ENCODE results near the gene BIN1.

BIN1 gene

DNA sequence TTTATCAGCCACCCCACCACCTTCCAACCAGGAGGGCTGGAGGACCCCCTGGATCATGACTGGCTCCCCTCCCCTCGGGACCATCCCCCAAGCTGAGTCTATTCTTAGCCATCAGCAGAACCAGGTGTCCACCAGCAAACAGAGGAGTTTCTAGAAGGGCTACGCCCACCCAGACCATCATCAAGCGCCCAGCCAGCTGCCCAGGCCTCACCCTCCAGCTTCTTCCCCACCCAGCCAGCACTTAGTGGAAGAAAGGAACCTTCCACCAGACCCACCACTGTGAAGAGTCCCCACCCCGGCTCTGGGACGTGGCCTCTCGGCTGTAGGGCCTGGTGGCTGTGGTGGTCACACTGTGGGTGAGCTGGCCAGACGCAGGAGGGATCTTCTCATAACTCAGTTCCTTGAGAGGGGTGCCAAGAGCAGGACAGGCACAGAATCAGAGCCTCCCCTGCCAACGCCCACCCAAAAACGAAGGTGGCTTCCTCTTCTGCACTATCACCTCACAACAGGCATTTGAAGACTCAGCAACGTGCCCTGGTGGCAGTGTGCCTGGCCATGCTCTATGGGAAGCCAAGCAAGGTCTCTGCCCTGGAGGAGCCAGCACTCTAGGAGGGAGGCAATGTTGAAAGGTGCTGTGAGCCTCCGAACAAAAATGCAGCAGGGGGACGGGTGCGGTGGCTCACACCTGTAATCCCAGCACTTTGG is 19.0 kb downstream of the BIN1 start:
- intact Hi-C loops (cut with micrococcal nuclease): loop anchor here (10.0 kb wide), 1 partner anchor 47 kb away; no protein-coding TSS in a partner anchor
- Mint-ChIP-seq H3K4me3 (no peak overlapping the region), H3K27me3 (peaks cover 49% of the 10 kb centered on the region), H3K4me1 (ENCODE audit: low read depth) (peaks cover 59% of the 10 kb centered on the region), H3K27ac (no peak overlapping the region), H3K36me3 (ENCODE audit: low read depth) (no peaks in the 10 kb centered on the region), H3K9me3 (no peaks in the 10 kb centered on the region)

DNA sequence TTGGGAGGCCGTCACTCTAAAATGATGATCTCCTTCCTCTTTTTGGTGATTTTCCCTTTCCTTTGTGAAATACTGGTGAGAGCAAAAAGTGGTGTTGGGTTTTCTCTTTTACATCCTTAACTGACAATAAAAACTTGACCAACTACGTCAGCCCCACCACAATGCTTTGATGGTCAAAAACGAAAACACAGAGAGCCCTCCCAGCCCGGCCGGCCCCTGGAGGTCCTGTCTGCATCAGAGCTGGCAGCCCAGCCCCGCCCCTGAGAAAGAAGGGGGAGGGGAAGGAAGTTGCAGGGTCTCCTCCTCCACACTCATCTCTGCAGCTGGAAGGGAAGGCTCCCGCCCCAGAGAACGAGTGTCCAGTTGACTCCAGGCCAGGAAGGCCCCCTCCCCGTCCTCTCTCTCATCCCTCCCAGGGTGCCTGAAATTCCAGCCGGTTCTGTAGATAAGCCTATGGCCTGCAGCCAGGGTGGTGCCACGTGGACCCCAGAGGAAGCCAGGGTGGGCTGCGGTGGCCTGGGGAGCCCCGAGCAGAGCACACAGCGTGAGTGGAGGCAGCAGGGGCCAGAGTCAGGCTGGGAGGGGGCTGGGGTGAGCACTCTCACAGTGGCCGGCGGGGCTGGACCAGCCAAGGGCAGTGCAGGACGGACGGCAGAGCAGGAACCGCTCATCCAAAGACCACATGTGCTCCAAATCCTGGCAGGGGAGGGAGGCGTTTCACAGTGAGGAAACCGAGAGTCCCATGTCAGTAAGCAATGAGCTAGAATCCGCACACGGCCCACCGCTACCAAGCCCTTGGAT is 19.8 kb downstream of the BIN1 start:
- Mint-ChIP-seq H3K9me3 (no peaks in the 10 kb centered on the region), H3K27me3 (peaks cover 50% of the 10 kb centered on the region), H3K4me3 (peak overlapping the region; percentile 34), H3K4me1 (ENCODE audit: low read depth) (peaks cover 63% of the 10 kb centered on the region), H3K36me3 (ENCODE audit: low read depth) (no peaks in the 10 kb centered on the region), H3K27ac (peak overlapping the region; percentile 73)
- intact Hi-C loops (cut with micrococcal nuclease): loop anchor here (10.0 kb wide), 1 partner anchor 48 kb away; no protein-coding TSS in a partner anchor

DNA sequence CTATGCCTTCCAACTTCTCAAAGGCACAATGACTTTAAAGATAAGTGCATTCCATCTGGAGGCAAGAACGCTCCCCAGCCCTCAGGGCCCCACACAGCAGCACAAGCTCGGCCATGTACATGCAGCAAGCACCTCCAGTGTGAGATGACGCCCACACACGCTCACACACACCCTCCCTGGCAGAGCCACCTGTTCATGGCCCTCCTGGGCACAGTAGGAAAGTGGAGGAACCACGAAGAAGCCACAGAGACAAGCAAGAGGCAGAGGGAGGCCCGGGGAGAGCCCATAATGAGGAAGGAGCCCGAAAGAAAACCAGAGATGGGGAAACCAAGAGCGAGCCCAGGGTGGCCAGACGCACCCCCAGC is 21.7 kb downstream of the BIN1 start:
- Mint-ChIP-seq H3K27me3 (peaks cover 55% of the 10 kb centered on the region), H3K27ac (peak overlapping the region; percentile 17), H3K9me3 (no peaks in the 10 kb centered on the region), H3K4me1 (ENCODE audit: low read depth) (peaks cover 82% of the 10 kb centered on the region), H3K4me3 (no peak overlapping the region), H3K36me3 (ENCODE audit: low read depth) (no peaks in the 10 kb centered on the region)
- intact Hi-C loops (cut with micrococcal nuclease): loop anchor here (10.0 kb wide), 1 partner anchor 50 kb away; no protein-coding TSS in a partner anchor

DNA sequence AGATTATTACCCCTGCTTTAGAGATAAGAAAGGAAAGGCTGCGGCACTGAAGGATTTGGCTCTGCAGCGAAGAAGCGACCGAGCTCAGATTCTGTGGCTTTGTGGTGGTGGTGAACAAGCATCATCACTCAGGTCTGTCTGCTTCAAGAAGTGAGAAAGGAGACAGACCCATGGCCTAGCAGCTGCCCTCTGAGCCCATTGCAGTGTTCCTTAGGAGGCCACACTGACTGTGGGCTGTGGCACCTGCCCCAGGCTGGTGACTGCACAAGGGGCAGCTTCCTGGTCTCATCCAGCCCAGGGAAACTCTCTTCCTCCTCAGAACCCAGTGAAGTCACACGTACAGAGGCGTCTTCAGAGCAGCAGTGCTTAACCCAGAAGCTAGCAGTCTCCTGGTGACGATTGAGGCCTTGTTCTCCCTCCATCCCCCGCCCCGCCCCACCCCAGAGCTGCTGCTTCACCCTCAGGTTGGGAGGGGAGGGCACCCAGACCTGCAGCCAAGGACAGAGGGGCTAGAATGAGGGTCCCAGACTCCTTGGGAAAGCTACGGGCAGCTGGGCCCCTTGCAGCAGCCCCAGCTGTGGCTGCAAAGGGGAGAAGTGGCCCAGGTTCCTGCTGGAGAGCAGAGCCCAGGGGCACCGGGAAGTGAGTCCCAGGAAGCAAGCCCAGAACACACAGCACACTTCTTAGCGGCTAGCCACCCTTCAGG is 22.2 kb downstream of the BIN1 start:
- Mint-ChIP-seq H3K9me3 (no peaks in the 10 kb centered on the region), H3K4me3 (no peak overlapping the region), H3K36me3 (ENCODE audit: low read depth) (no peaks in the 10 kb centered on the region), H3K27me3 (peaks cover 54% of the 10 kb centered on the region), H3K4me1 (ENCODE audit: low read depth) (peaks cover 87% of the 10 kb centered on the region), H3K27ac (peak overlapping the region; percentile 17)
- intact Hi-C loops (cut with micrococcal nuclease): loop anchor here (10.0 kb wide), 1 partner anchor 50 kb away; no protein-coding TSS in a partner anchor

DNA sequence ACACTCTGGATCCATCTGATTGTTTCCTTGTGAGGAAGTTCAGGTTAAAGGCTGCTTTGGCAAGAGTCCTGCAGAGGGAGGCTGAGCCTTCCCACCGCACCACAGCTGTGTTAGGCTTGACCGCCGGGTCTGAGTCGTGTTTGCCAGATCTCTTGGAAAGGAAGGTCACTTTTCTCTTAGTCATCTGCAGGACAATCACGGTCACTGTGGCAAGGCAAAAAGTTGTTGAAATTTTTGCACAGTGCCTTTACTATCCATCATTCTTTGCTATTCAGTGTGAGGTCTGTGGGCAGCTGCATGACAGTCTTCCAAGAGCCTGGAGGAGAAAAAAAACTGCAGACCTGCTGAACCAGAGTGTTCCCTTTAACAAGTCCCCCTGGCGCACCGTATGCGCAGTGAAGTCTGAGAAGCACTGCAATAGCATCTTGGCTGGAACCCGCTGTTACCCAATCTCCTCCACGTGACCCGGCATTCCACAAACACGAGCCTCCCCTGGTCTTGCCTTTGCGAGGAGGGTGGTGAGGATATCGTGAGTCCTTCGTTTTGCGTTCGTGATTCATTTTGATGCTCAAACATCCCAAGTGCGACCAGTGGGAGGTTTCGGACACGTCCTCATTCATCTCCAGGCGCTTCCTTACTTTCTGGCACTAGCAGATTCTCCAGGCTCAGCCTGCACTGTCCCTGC is 23.0 kb downstream of the BIN1 start:
- H3K36me3 Mint-ChIP-seq (ENCODE audit: low read depth): no peaks in the 10 kb centered on the region
- peaks cover 52% of the 10 kb centered on the region for H3K27me3 Mint-ChIP-seq
- H3K27ac Mint-ChIP-seq: no peak overlapping the region
- H3K9me3 Mint-ChIP-seq: no peaks in the 10 kb centered on the region
- peaks cover 90% of the 10 kb centered on the region for H3K4me1 Mint-ChIP-seq (ENCODE audit: low read depth)
- no peak overlapping the region for H3K4me3 Mint-ChIP-seq
- intact Hi-C loops (cut with micrococcal nuclease): loop anchor here (10.0 kb wide), 1 partner anchor 51 kb away; no protein-coding TSS in a partner anchor

DNA sequence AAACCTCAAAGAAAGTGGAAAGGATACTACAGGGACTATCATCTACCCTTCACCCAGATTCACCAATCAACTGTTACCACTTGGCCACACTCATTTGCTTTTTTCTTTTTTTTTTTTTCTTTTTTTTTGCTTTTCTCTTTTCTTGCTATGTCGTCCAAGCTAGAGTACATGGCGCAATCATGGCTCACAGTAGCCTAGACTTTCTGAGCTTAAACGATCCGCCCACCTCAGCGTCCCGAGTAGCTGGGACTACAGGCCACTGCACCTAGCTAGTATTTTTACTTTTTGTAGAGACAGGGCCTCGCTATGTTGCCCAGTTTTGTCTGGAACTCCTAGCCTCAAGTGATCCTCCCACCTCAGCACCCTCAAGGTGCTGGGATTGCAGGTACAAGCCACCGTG is 24.0 kb downstream of the BIN1 start:
- intact Hi-C loops (cut with micrococcal nuclease): loop anchor here (10.0 kb wide), 1 partner anchor 52 kb away; no protein-coding TSS in a partner anchor
- H3K36me3 Mint-ChIP-seq (ENCODE audit: low read depth): no peaks in the 10 kb centered on the region
- no peaks in the 10 kb centered on the region for H3K9me3 Mint-ChIP-seq
- peaks cover 48% of the 10 kb centered on the region for H3K27me3 Mint-ChIP-seq
- H3K4me3 Mint-ChIP-seq: no peak overlapping the region
- peaks cover 82% of the 10 kb centered on the region for H3K4me1 Mint-ChIP-seq (ENCODE audit: low read depth)
- H3K27ac Mint-ChIP-seq: no peak overlapping the region

DNA sequence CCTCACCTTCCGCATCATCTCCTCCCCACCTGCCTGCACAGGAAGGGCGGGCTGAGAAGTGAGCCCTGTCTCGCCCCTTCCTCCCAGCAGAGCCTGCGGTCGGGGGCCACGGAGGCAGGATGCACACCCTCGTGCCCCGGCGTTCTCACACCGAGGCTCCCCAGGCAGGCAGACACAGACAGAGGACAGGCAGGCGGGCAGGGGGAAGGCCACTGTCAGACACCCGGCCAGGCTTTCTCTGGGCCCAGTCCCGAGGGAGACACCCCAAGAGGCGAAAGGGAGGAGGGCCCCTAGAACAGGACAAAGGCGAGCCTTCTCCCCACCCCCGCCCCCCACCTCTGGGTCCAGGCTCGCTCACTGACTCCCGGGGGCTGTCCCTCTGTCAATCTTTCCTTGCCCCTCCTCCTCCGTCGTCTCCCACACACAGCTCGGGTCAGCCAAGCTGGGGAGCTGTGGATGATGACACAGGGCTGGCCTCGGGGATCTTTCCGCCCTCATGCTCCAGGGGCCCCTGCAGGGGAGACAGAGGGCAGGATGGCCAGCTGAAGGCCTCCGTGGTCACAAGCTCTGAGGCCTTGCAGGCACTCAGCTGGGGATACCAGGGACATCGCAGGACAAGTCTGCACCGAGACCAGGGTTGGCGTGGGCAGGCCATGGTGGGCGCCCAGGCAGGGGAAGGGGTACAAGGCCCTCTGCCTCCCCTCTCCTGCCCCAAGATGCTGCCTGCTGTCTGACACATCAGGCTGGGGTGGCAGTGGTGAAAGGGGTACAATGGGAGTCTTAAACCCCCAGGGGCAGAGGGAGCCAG is 24.9 kb downstream of the BIN1 start:
- no peak overlapping the region for H3K4me3 Mint-ChIP-seq
- intact Hi-C loops (cut with micrococcal nuclease): loop anchor here (10.0 kb wide), 1 partner anchor 53 kb away; no protein-coding TSS in a partner anchor
- H3K27me3 Mint-ChIP-seq: peaks cover 46% of the 10 kb centered on the region
- peak overlapping the region; percentile 28 for H3K27ac Mint-ChIP-seq
- H3K4me1 Mint-ChIP-seq (ENCODE audit: low read depth): peaks cover 79% of the 10 kb centered on the region
- H3K9me3 Mint-ChIP-seq: no peaks in the 10 kb centered on the region
- no peaks in the 10 kb centered on the region for H3K36me3 Mint-ChIP-seq (ENCODE audit: low read depth)

DNA sequence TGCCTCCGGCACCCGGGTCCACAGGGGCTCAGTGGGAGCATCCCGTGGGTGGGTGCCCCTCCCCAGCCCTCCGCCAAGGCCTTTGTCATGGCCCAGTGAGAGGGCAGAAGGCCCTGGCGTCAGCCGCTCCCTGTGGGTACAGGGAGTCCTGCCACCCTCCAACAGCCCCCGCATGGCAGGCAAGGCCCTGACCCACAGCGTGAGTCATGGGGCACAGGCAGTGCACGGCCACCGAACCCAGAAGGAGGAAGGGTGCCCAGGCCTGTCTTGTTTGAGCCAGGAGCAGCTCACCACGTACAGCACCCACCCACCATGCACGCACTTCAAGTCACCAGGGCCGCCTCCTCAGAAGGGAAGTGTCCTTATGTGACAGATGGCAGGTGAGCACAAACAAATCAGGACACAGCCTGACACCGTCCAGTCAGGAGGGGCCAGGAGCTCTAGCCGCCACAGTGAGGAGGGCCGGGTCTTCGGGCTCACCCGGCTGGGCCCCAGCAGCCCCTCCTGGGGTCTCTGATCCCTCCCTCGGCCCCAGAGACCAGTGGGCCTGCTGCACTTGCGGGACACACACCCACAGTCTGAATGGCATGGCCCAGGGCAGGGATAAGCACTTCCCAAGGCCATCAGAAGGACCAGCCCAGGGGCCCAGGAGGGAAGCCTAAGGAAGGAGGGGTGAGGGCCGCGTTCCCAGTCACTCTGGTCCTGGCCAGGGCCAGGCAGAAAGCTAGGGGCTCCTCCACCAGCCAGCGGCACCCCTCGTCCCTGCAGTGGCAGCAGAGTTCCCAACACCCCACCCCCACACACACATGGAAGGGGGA is 25.8 kb downstream of the BIN1 start:
- H3K36me3 Mint-ChIP-seq (ENCODE audit: low read depth): no peaks in the 10 kb centered on the region
- intact Hi-C loops (cut with micrococcal nuclease): loop anchor here (10.0 kb wide), 1 partner anchor 54 kb away; no protein-coding TSS in a partner anchor
- H3K27ac Mint-ChIP-seq: no peak overlapping the region
- H3K9me3 Mint-ChIP-seq: no peaks in the 10 kb centered on the region
- H3K4me3 Mint-ChIP-seq: no peak overlapping the region
- H3K4me1 Mint-ChIP-seq (ENCODE audit: low read depth): peaks cover 73% of the 10 kb centered on the region
- H3K27me3 Mint-ChIP-seq: peaks cover 46% of the 10 kb centered on the region

DNA sequence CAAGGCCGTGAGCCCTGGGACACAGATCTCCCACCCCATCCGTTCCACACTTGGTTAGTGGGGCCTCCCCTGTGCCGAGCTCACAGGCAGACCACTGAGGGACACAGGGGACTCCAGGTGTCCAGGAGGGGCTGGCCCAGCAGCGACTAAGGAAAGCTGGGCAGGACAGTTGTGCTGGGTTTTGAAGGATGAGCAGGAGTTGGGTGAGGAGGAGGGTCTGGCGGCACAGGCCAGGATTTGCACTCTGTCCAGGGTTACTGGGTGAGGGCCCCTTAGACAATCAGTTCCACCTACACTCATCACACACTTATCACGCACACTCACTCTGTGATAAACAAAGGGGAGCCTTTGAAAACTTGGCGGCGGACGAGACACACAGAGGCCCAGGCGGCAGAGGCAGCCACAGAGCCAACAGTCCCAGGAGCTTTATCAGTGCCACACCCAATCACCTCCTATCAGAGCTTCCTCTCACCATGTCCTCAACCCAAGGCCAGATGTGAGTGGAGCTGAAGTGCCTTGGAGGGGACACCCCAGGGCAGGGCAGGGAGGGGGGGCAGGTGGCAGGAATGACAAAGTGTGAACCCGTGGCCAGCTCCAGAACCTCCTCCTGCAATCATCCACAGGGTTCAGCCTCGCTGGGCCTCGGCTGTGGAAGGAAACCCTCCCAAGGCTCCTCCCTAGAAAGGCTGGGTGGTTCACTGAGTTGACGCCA is 26.6 kb downstream of the BIN1 start:
- H3K4me3 Mint-ChIP-seq: no peak overlapping the region
- H3K4me1 Mint-ChIP-seq (ENCODE audit: low read depth): peaks cover 66% of the 10 kb centered on the region
- H3K36me3 Mint-ChIP-seq (ENCODE audit: low read depth): no peaks in the 10 kb centered on the region
- peak overlapping the region; percentile 13 for H3K27ac Mint-ChIP-seq
- no peaks in the 10 kb centered on the region for H3K9me3 Mint-ChIP-seq
- intact Hi-C loops (cut with micrococcal nuclease): loop anchor here (10.0 kb wide), 1 partner anchor 54 kb away; no protein-coding TSS in a partner anchor
- peaks cover 48% of the 10 kb centered on the region for H3K27me3 Mint-ChIP-seq

DNA sequence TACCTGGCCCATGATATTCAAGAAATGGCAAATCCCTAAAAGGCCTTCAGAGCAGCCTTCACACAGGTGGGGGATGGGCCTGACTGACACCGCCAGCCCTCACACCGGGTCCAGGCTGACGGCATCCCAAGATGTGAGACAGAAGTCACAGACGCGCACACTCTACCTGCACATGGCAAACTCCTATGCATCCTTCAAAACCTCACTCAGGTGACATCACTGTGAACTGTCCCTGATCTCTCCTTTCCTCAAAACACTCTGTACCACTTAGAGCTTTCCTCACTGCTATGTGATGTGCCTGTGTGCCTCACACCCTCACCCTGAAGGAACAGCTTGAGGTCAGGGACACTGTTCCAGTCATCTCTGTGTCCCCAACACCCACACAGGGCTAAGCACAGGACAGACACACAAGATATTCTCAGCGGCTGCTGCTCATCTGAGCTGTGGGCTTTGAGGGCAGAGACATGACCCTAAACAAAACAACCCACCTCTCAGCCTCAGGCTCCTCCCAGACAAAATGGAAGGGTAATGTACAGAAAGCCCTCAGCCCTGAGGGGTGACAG is 27.5 kb downstream of the BIN1 start:
- intact Hi-C loops (cut with micrococcal nuclease): no loop called here
- Mint-ChIP-seq H3K27ac (no peak overlapping the region), H3K9me3 (no peaks in the 10 kb centered on the region), H3K4me1 (ENCODE audit: low read depth) (peaks cover 56% of the 10 kb centered on the region), H3K36me3 (ENCODE audit: low read depth) (no peaks in the 10 kb centered on the region), H3K4me3 (no peak overlapping the region), H3K27me3 (peaks cover 48% of the 10 kb centered on the region)

DNA sequence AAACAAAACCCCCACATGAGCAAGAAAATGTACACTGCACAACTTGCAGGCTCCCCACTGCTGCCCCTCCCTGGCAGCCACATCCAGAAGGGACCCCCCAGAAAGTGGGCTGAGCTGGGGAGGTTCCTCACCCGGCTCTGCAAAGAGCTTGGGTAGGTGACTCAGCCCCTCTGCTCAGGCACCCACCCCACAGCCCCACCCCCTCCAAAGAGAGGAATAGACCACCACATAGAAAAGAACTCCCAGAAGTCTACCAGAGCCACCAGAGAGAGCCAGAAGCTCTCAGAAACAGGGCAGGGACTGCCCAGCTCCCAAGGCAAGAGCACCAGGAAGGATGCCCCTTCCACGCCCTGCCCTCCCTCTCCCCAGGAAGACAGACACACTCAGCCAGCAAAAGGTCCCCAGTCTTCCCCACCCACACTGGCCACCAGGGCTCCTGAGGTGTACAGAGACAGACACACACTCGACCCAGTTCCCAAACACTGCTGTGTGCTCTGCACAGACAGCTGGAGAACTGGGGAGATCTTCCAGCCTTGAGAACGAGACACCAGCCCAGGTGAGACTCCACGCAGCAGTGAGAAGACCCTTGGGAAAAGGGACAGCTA is 28.2 kb downstream of the BIN1 start:
- intact Hi-C loops (cut with micrococcal nuclease): no loop called here
- Mint-ChIP-seq H3K9me3 (no peaks in the 10 kb centered on the region), H3K27ac (no peak overlapping the region), H3K36me3 (ENCODE audit: low read depth) (no peaks in the 10 kb centered on the region), H3K27me3 (peaks cover 42% of the 10 kb centered on the region), H3K4me3 (no peak overlapping the region), H3K4me1 (ENCODE audit: low read depth) (peaks cover 50% of the 10 kb centered on the region)
